NCI-H2227 (cell line): ENCODE data around the gene AKR1C8.
"Not testable (repeated sequence)": the region's sequence is repeated elsewhere in the genome, so short reads cannot be mapped to it uniquely, and the experiment has no call there.

Experiments used
- DNase-seq: peaks from one replicate; lab custom pipeline; 2025; ENCODE audit not compliant: unreplicated experiment; lab: John Stamatoyannopoulos, UW

AKR1C8 gene

GRCh38 chr10:5184987-5185775 lies at the start of gene AKR1C8:
Gene AKR1C8, minus strand, starts transcription at chr10:5185150. Its CDS starts 46 bp downstream, at chr10:5185104.
- no peak for DNase-seq

- DNase-seq: no peak
These were observed 49.3 kb upstream of the AKR1C8 start for GRCh38 chr10:5234106-5234860.

DNA sequence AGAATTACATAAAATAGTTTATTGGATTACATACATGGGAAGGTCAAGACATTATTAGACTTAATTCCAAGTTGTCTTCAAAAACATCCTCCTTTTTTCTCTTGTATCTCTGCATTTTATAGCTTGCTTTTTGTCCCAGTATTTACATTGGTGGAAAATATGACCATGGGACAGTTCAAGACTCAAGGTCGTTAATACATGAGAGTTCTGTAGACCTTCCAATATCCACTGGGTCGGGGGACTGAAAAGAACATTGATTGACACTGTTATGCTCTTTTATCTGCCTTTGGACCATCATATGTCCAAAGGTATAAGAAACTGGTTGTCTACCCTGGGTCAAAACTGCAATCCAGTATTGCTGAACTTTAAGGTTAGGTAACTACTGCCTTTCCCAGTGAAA lies 48.4 kb upstream of the AKR1C8 start:
- DNase-seq: no peak

- DNase-seq: no peak
These were observed 44.1 kb upstream of the AKR1C8 start for GRCh38 chr10:5229019-5229418.

DNA sequence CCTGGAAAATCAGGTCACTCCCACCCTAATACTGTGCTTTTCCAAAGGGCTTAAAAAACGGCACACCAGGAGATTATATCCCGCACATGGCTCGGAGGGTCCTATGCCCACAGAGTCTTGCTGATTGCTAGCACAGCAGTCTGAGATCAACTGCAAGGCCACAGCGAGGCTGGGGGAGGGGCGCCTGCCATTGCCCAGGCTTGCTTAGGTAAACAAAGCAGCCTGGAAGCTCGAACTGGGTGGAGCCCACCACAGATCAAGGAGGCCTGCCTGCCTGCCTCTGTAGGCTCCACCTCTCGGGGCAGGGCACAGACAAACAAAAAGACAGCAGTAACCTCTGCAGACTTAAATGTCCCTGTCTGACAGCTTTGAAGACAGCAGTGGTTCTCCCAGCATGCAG lies 38.0 kb upstream of the AKR1C8 start:
- DNase-seq: not testable (repeated sequence)

- no peak for DNase-seq
These were observed 34.3 kb upstream of the AKR1C8 start for GRCh38 chr10:5219262-5219661.

DNA sequence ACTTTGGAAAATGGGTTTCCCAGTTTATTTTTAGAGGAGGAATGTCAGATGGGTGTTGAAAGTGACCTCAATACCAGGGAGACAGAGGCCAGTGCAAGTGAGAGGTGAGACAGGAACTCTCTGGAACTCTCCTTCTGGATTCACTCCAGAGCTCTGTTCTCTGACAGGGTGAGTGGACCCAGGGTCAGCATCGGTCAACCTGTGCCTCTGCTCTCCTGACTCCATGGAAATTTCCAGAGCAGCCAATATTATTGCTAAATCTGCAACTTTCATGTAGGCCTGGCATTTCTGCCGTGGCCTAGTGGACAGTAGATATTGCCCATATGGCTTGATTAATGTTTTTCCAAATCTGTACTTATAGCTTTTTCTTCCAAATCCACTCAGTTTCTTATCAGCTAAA lies 31.9 kb upstream of the AKR1C8 start:
- DNase-seq: no peak

- DNase-seq: no peak
These were observed 27.0 kb upstream of the AKR1C8 start for GRCh38 chr10:5211696-5212536.

DNA sequence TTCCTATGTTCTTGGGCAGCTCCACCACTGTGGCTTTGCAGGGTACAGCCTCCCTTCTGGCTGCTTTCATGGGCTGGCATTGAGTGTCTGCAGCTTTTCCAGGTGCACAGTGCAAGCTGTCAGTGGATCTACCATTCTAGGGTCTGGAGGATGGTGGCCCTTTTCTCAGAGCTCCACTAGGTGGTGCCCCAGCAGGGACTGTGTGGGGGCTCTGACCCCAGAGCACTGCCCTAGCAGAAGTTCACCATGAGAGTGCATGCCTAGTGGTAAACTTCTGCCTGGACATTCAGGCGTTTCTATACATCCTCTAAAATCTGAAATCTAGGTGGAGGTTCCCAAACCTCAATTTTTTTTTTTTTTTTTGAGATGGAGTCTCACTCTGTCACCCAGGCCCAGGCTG lies 25.3 kb upstream of the AKR1C8 start:
- DNase-seq: not testable (repeated sequence)

DNA sequence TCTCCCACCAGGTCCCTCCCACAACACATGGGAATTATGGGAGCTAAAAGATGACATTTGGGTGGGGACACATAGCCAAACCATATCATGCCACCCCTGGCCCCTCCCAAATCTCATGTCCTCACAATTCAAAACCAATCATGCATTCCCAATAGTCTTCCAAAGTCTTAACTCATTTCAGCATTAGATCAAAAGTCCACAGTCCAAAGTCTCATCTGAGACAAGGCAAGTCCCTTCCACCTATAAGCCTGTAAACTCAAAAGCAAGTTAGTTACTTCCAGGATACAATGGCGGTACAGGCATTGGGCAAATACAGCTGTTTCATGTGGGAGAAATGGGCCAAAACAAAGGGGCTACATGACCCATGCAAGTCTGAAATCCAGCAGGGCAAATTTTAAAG lies 24.8 kb upstream of the AKR1C8 start:
- not testable (repeated sequence) for DNase-seq

DNA sequence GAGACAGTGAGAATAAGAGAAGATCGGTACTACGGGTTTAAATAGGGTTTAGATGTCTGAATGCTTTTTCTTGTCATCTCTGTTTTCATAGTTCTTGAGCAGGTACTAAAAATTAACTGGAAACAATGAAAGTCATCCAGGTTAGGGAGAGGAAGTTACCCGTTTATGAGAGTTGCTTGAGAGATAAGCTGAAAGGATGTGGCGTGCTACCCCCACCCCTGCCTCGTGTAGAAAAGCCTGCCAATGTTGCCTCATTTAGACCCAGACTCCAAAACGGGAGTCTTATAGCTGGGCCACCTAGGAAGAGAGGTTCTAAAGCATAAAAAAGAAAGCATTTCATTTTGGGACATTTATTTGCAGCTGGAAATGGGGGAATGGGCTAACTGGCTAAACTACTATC lies 21.8 kb upstream of the AKR1C8 start:
- no peak for DNase-seq

DNA sequence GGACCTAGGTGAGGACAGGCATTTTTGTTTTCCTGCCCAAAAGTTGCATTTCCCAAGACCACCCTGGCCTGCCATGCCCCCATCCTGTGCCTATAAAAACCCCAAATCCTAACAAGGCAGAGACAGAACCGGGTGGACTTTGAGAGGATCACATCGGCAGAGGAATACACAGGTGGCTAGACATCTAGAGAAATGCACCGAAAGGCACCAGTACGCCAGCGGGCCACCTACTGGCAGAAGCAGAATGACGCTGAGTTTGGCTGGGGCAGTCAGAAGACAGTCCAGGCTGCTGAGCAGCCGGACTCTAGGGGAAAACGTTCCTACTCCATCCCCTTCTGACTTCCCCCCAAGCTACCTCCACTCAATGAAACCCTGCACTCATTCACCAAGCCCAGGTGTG lies 14.4 kb upstream of the AKR1C8 start:
- no peak for DNase-seq

DNA sequence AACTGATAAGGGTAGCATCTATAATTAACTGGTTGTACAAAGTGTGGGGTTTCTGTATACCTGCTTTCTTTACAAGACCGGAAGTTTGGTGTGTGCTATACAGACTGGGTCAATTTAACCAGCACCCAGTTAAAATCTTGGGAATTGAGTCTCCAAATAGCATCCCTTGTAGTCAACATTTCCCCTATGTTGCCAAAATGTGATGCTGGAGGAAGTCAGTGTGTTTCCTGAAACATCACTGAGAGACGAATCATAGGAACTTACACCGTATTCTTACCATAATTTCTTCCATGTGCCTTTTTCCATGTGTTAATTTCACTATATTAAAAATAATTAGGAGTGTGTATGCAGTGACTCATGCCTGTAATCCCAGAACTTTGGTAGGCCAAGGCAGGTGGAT lies 13.4 kb upstream of the AKR1C8 start:
- no peak for DNase-seq

- DNase-seq: no peak
These were observed 11.8 kb upstream of the AKR1C8 start, which contains the start of gene AKR1C4 for GRCh38 chr10:5196702-5197113. Gene AKR1C4, plus strand, starts transcription at chr10:5196837. Its CDS starts 31 bp downstream, at chr10:5196868.

- no peak for DNase-seq
These were observed 10.9 kb upstream of the AKR1C8 start for GRCh38 chr10:5195727-5196374.

GRCh38 chr10:5194431-5194830 lies 9.5 kb upstream of the AKR1C8 start:
- no peak for DNase-seq

DNA sequence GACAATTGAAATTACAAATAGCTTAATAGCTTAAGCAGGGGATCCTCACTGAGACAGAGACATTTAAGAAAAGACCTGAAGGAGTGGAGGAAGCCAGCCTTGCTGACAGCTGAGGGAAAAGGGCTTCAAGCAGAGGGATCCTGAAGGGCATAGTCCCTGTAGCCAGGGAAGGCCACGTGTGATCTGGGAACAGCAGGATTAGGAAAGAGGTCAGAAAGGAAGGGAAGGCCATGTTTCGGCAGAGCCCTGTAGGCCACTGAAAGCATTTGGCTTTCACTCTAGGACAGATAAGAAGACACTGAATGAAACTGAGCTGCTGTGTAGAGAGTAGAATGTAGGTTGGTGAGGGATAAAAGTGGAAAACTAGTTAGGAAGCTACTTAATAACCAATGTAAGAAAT lies 3.4 kb upstream of the AKR1C8 start:
- DNase-seq: no peak

- no peak for DNase-seq
These were observed 2.9 kb upstream of the AKR1C8 start for GRCh38 chr10:5187867-5188266.

GRCh38 chr10:5183923-5184322 lies 1.0 kb downstream of the AKR1C8 start:
- no peak for DNase-seq

DNA sequence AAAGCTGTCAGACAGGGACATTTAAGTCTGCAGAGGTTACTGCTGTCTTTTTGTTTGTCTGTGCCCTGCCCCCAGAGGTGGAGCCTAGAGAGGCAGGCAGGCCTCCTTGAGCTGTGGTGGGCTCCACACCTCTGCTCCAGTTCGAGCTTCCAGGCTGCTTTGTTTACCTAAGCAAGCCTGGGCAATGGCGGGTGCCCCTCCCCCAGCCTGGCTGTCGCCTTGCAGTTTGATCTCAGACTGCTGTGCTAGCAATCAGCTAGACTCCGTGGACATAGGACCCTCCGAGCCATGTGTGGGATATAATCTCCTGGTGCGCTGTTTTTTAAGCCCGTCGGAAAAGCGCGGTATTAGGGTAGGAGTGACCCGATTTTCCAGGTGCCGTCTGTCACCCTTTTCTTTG lies 4.4 kb downstream of the AKR1C8 start:
- DNase-seq: not testable (repeated sequence)

- DNase-seq: not testable (repeated sequence)
These were observed 9.4 kb downstream of the AKR1C8 start for GRCh38 chr10:5175581-5175980.
